GM18526 (cell line): ENCODE measurements around the gene SLC9A5.

Experiments used
- POLR2A ChIP-seq: IDR thresholded peaks from 3 replicates; pipeline ENCODE4 v1.6.1; 2011; ENCODE audit not compliant: insufficient read length; ENCODE audit errors: extremely low read depth

SLC9A5 gene

DNA sequence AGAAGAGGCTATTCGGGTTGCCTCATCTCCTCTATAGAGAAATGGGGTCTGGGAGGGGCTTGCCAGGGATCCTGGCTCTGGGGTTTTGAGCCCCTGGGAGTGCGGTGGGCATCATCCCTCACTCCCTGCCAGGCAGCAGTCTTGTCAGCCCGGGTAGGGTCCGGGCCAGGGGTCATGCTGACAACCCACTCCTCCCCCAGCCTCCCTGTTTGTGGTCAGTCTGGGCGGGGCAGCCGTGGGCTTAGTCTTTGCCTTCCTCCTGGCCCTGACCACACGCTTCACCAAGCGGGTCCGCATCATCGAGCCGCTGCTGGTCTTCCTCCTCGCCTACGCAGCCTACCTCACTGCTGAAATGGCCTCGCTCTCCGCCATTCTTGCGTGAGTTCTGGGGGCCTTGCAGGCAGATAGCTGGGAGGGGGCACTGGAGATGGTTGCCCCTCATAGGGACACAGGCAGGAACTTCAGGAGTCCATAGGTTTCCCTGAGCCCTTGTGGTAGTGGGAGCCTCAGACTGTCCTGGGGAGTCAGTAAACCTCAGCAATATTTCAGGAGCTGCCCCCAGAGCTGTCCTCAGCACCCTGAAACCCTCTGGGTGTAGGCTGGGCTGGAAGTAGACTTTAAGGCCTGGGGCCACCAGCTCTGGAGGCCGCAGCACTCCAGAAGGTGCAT, 6.9 kb downstream of the SLC9A5 start:
- TF ChIP-seq POLR2A = no peak

DNA sequence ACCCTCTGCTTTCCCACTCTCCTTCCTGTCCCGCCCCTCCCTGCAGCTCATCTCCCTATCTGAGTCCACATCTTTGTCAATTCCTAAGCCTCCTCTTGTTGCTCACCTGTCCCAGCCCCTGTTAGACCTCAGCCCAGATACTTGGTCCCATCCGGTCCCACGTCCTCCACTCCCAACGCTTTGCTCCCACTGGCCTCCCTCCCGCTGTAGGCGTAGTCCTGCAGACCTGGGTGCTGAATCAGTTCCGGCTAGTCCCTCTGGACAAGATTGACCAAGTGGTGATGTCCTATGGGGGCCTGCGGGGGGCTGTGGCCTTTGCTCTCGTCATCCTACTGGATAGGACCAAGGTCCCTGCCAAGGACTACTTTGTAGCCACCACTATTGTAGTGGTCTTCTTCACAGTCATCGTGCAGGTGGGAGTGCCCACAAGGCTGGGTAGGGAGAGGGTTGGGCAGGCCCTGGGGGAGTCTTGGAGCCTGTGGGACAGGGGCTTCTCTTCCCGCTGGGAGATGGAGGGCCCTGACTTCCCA, 8.0 kb downstream of the SLC9A5 start:
- no peak for TF ChIP-seq POLR2A

- TF ChIP-seq POLR2A = no peak
Measured at GRCh38 chr16:67257486-67258160, 8.8 kb downstream of the SLC9A5 start.

GRCh38 chr16:67258161-67258835, 9.5 kb downstream of the SLC9A5 start:
- TF ChIP-seq POLR2A = no peak

DNA sequence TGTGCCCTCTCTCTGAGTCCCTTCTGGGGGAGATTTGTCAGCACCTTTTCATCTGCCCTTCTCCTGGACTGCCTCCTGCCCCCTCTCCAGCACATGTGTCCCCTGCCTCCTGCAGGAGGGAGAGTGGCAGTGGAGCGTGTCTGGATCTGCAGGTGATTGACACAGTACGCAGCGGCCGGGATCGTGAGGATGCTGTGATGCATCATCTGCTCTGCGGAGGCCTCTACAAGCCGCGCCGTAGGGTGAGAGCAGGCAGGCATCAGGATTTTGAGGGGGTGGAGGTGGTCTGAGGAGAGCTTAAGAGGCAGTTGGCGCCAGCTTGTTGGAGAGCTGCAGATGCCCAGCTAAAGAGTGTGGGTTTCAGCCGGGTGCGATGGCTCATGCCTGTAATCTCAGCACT, 10.9 kb downstream of the SLC9A5 start:
- TF ChIP-seq POLR2A = no peak

DNA sequence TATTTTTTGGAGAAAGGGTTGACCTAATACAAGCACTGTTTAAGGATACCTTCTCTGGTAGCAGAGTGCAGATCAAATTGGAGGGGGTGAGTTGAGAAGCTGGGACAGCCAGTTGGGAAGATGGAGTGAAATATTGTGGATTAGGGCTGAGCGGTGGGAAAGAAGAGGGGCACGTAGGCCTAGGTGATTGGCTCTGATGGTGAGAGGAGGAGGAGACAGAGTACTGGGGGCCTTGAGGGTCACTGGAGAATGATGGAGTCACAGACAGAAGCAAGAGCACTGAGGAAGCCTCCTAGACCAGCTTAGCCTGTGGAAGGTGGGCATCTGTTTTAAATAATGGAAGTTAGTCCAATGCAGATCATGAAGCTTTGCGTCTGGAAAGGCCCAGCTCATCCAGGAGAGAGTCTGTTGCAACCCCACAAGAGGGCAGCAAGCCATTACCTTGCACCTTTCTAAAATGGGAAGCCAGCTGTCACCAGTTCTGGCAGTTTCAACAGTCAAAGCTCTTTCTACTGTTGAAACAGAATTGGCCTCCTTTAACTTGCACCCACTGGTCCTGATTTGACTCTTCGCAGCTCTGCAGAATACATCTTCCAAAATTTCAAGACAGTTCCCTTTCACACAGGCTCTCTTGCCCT, 11.8 kb downstream of the SLC9A5 start:
- TF ChIP-seq POLR2A = no peak

GRCh38 chr16:67263201-67263600, 14.4 kb downstream of the SLC9A5 start:
- TF ChIP-seq POLR2A = no peak

- TF ChIP-seq POLR2A = no peak
Measured at GRCh38 chr16:67264277-67264676, 15.5 kb downstream of the SLC9A5 start.

DNA sequence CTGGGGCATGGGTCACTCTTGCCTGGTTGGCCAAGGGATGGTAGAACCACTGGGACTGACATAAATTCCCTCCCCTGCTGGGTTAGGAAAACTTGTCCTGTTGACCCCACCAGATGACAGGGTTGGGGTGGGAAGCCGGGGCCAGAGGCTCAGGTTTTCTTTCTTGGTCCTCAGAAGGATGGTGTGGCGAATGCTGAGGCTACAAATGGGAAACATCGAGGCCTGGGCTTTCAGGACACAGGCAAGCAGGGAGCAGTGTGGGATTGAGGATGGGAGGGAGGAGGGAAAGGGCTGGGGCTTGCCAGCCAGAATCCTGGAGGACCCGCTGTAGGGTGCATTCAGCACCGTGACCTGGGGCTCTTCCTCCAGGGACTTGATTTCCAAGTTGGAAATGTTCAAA, 16.1 kb downstream of the SLC9A5 start:
- no peak for TF ChIP-seq POLR2A

- TF ChIP-seq POLR2A = no peak
Measured at GRCh38 chr16:67265834-67266233, 17.1 kb downstream of the SLC9A5 start.

- no peak for TF ChIP-seq POLR2A
Measured at GRCh38 chr16:67268136-67268579, 19.4 kb downstream of the SLC9A5 start.

DNA sequence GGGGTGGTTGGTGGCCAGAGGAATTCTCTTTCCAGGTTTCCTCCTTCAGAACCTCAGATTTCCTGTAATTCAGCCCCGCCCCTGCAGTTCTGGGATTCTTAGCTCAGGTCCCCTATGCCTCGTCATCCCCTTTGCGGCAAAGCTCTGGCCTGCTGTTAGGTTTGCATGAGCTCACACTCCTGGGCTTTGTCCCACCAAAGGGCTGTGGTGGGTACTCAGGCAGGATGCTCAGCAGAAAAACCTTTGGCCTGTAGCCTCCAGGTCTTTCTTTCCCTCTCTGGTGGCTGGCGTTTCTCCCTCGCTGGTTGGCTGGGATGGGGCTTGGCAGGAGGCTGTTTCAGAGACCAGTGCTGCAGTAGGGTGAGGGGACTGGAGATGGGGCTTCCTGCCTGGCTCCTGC, 21.0 kb downstream of the SLC9A5 start:
- no peak for TF ChIP-seq POLR2A

GRCh38 chr16:67270931-67271338, 22.2 kb downstream of the SLC9A5 start:
- TF ChIP-seq POLR2A = no peak

DNA sequence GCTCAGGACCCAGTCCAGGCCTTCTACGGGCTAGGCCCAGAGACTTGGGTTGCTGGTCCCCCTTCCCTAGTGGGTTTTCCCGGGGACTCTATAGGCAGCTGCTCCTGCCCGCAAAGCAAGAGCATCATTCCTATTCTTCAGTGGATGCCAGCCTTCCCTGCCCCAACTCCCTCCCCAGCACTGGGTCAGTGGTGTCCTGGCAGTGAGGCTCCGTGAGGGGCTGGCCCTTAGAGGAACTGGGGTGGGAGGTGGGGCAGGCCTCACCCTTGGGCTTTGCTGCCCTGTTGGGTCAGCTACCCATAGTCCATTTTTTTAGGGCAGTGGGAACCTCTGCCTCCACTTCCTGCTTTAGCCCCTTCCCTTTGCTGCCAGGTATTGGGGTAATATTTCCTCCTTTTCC, 22.7 kb downstream of the SLC9A5 start:
- no peak for TF ChIP-seq POLR2A

GRCh38 chr16:67275321-67275720, 26.5 kb downstream of the SLC9A5 start:
- TF ChIP-seq POLR2A = no peak
